Thoracic aorta (tissue), 2 donors: ENCODE data around the gene PES1. TPM values are rescaled to one million over a fixed set of nuclear protein-coding genes. Genes with fewer than 3 reads are reported as not detected.
A peak's percentile ranks its signal among the peaks of the same experiment; 100 is the strongest.

Experiments
- ATAC-seq: fragments of 150-250 bp; one replicate; pipeline ENCODE4 v1.8.0; 2017; ENCODE audit warnings: low read depth; ENCODE audit not compliant: insufficient number of reproducible peaks, low FRiP score
- DNase-seq: peaks from one replicate; pipeline ENCODE4 v3.0.0-alpha.2; 2020; ENCODE audit warnings: low spot score
- H3K27ac ChIP-seq, 2 donors: fragments of 200-600 bp; sonication (generic); 1 replicate in 1 of 2; 2 replicates in 1 of 2; pipeline ENCODE4 v1.5.1; 2016; ENCODE audit warnings: mild to moderate bottlenecking in 2 of 2, moderate library complexity in 2 of 2
- H3K27me3 ChIP-seq: fragments of 200-600 bp; sonication (generic); replicated peaks from 2 replicates; pipeline ENCODE4 v1.6.0; 2016; ENCODE audit warnings: mild to moderate bottlenecking; ENCODE audit not compliant: insufficient read depth
- H3K36me3 ChIP-seq: fragments of 200-600 bp; sonication (generic); one replicate; pipeline ENCODE4 v1.5.1; 2016
- H3K4me1 ChIP-seq, 2 donors: fragments of 200-600 bp; sonication (generic); 1 replicate in 1 of 2; 2 replicates in 1 of 2; pipeline versions ENCODE4 v1.5.1 to v1.6.0; 2016; ENCODE audit warnings: low read depth in 2 of 2, mild to moderate bottlenecking in 1 of 2; ENCODE audit not compliant: control insufficient read depth in 1 of 2
- H3K4me3 ChIP-seq: fragments of 200-600 bp; sonication (generic); 2 replicates; pipeline ENCODE4 v1.5.1; 2016; ENCODE audit warnings: mild to moderate bottlenecking
- H3K9me3 ChIP-seq: fragments of 200-600 bp; sonication (generic); 2 replicates; pipeline ENCODE4 v1.5.1; 2016
- CTCF ChIP-seq: fragments of 200-600 bp; sonication (generic); IDR thresholded peaks from one replicate; pipeline ENCODE4 v1.5.1; 2019; ENCODE audit warnings: antibody characterized with exemption
- total RNA-seq, 2 donors: library from RNA; depleted of rRNA; stranded (reverse); fragments of >200 nt; gene quantifications; one replicate each; pipeline versions ENCODE4 v1.1.0 to v1.2.3, GENCODE V29; 2016

The PES1 gene
- total RNA-seq, 2 donors from 2014 or later = 30.5 to 58.6 TPM

- no peak for TF ChIP-seq CTCF
- no peak for ATAC-seq
- Histone ChIP-seq H3K27ac (peak overlapping the region in 1 of 2 donors; percentile 35), H3K4me3 (peak overlapping the region; percentile 79), H3K36me3 (no peaks in the 10 kb centered on the region), H3K9me3 (no peaks in the 10 kb centered on the region), H3K4me1 (peaks cover 9 to 26% of the 10 kb centered on the region in 2 donors), H3K27me3 (no peaks in the 10 kb centered on the region)
- DNase-seq = no peak
Measured at GRCh38 chr22:30607939-30608338, 16.2 kb upstream of the PES1 start.

- H3K27me3 ChIP-seq = no peaks in the 10 kb centered on the region
- no peak for DNase-seq
- no peaks in the 10 kb centered on the region for H3K9me3 ChIP-seq
- H3K4me1 ChIP-seq = peaks cover 9 to 26% of the 10 kb centered on the region in 2 donors
- H3K36me3 ChIP-seq = no peaks in the 10 kb centered on the region
- H3K27ac ChIP-seq = peak overlapping the region; percentile 28 to 35
- peak overlapping the region; percentile 79 for H3K4me3 ChIP-seq
- TF ChIP-seq CTCF = no peak
- ATAC-seq = no peak
Measured at GRCh38 chr22:30607300-30607930, 15.7 kb upstream of the PES1 start.

- Histone ChIP-seq H3K4me1 (peaks cover 9 to 26% of the 10 kb centered on the region in 2 donors), H3K9me3 (no peaks in the 10 kb centered on the region), H3K36me3 (no peaks in the 10 kb centered on the region), H3K4me3 (peak within 1 kb of the TSS; percentile 79), H3K27ac (peak within 1 kb of the TSS; percentile 28 to 35), H3K27me3 (no peaks in the 10 kb centered on the region)
- no peak for TF ChIP-seq CTCF
- peak; percentile 23 for ATAC-seq
- DNase-seq = peak; percentile 30
Measured at GRCh38 chr22:30606455-30607299, 15.0 kb upstream of the PES1 start, which contains the start of gene TCN2. TSS of gene TCN2 (plus strand) at chr22:30607174. CDS start at chr22:30607332, 158 bp downstream.

GRCh38 chr22:30605449-30606110 lies 13.9 kb upstream of the PES1 start:
- ATAC-seq = no peak

More at GRCh38 chr22:30605449-30606110, 13.9 kb upstream of the PES1 start:
- Histone ChIP-seq H3K36me3 (no peaks in the 10 kb centered on the region), H3K4me3 (peak overlapping the region; percentile 79), H3K9me3 (no peaks in the 10 kb centered on the region), H3K27me3 (no peaks in the 10 kb centered on the region), H3K4me1 (peaks cover 9 to 26% of the 10 kb centered on the region in 2 donors), H3K27ac (no peak overlapping the region)
- DNase-seq = no peak
- TF ChIP-seq CTCF = peak; percentile 62
